ENCODE data around the gene RRP1. TPM values are rescaled to one million over a fixed set of nuclear protein-coding genes. Genes with fewer than 3 reads are reported as not detected.

Gene RRP1
- total and polyA plus RNA-seq, 9 donors = 8.5 to 29.3 (median 22.6) TPM

GRCh38 chr21:43790010-43790524, 690 bp downstream of the RRP1 start:
- no peaks in the 10 kb centered on the region for H3K36me3 ChIP-seq
- 5 to 6% (median 6%) methylated on average over 13 of the region's 13 CpGs for WGBS, 3 donors
- H3K9me3 ChIP-seq = no peaks in the 10 kb centered on the region
- DNase-seq = peak in 1 of 5 donors; percentile 26
- peak overlapping the region; percentile 94 for H3K4me3 ChIP-seq
- H3K27me3 ChIP-seq = no peaks in the 10 kb centered on the region
- TF ChIP-seq EP300 (IDR thresholded peaks at IDR 0.05) (no peak), CTCF (IDR thresholded peaks at IDR 0.05) (no peak), POLR2A (IDR thresholded peaks at IDR 0.05) (no peak)
- intact Hi-C loops (cut with DNase I) = loop anchor here in 2 of 4 donors (5.0 to 10.0 kb wide), 2 partner anchors 75 to 187 kb away; partner anchors contain the start of gene AGPAT3 (in 1 of the 2)
- peak overlapping the region in 1 of 2 donors; percentile 60 for H3K27ac ChIP-seq
- H3K4me1 ChIP-seq (ENCODE audit: insufficient read depth) = peaks cover 5% of the 10 kb centered on the region

- Histone ChIP-seq H3K4me1 (ENCODE audit: insufficient read depth) (peaks cover 5% of the 10 kb centered on the region), H3K27me3 (no peaks in the 10 kb centered on the region), H3K4me3 (no peak overlapping the region), H3K36me3 (no peaks in the 10 kb centered on the region), H3K27ac (no peak overlapping the region), H3K9me3 (no peaks in the 10 kb centered on the region)
- 84 to 86% (median 85%) methylated on average over 8 of the region's 8 CpGs for WGBS, 3 donors
- TF ChIP-seq EP300 (IDR thresholded peaks at IDR 0.05) = no peak
- TF ChIP-seq CTCF (IDR thresholded peaks at IDR 0.05) = no peak
- no peak for TF ChIP-seq POLR2A (IDR thresholded peaks at IDR 0.05)
- intact Hi-C loops (cut with DNase I) = loop anchor here in 2 of 4 donors (5.0 to 10.0 kb wide), 2 partner anchors 72 to 185 kb away; partner anchors contain the start of gene AGPAT3 (in 1 of the 2)
- no peak for DNase-seq
Measured at GRCh38 chr21:43792406-43792805, 3.0 kb downstream of the RRP1 start.

- H3K36me3 ChIP-seq = no peaks in the 10 kb centered on the region
- TF ChIP-seq CTCF (IDR thresholded peaks at IDR 0.05) = no peak
- no peak for TF ChIP-seq EP300 (IDR thresholded peaks at IDR 0.05)
- TF ChIP-seq POLR2A (IDR thresholded peaks at IDR 0.05) = no peak
- H3K4me1 ChIP-seq (ENCODE audit: insufficient read depth) = peaks cover 5% of the 10 kb centered on the region
- intact Hi-C loops (cut with DNase I) = loop anchor here in 2 of 4 donors (5.0 to 10.0 kb wide), 2 partner anchors 72 to 184 kb away; partner anchors contain the start of gene AGPAT3 (in 1 of the 2)
- H3K4me3 ChIP-seq = no peak overlapping the region
- DNase-seq = peak in 1 of 5 donors; percentile 23
- no peak overlapping the region for H3K27ac ChIP-seq
- WGBS, 3 donors = 94 to 96% (median 94%) methylated on average over 16 of the region's 16 CpGs
- no peaks in the 10 kb centered on the region for H3K9me3 ChIP-seq
- H3K27me3 ChIP-seq = no peaks in the 10 kb centered on the region
Measured at GRCh38 chr21:43793243-43793642, 3.9 kb downstream of the RRP1 start.

DNA sequence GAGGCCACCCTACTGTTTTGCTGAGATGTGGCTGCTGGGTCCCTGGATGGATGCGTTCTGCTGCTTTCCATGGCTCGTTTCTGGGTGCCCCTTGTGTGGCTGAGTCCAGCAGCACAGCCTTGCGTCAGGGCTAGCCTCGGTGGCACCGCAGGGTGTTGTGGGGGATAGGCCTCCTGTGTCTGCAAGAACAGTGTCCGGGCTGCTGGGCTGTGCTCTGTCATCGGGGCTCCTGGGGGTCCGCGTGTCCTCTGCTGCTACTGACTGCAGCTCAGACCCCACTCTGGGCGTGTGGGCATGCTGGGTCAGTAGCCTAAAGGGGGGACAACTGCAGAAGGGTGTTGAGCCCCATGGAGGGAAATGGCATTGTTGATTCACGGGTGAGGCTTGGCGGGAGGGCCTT, 4.9 kb downstream of the RRP1 start:
- DNase-seq = peak in 1 of 5 donors; percentile 22
- no peaks in the 10 kb centered on the region for H3K27me3 ChIP-seq
- no peak overlapping the region for H3K27ac ChIP-seq
- TF ChIP-seq POLR2A (IDR thresholded peaks at IDR 0.05) = no peak
- TF ChIP-seq EP300 (IDR thresholded peaks at IDR 0.05) = no peak
- TF ChIP-seq CTCF (IDR thresholded peaks at IDR 0.05) = no peak
- no peaks in the 10 kb centered on the region for H3K36me3 ChIP-seq
- no peaks in the 10 kb centered on the region for H3K9me3 ChIP-seq
- H3K4me3 ChIP-seq = no peak overlapping the region
- H3K4me1 ChIP-seq (ENCODE audit: insufficient read depth) = peaks cover 5% of the 10 kb centered on the region
- 75 to 93% (median 89%) methylated on average over 11 to 12 of the region's 12 CpGs for WGBS, 3 donors
- intact Hi-C loops (cut with DNase I) = loop anchor here in 2 of 4 donors (5.0 to 10.0 kb wide), 2 partner anchors 70 to 183 kb away; partner anchors contain the start of gene AGPAT3 (in 1 of the 2)
